Activated B cell treated with CpG ODN at 0.5 μM for 24 hours (primary cell): Measurements from ENCODE around the gene FN3KRP. TPM values are rescaled to one million over a fixed set of nuclear protein-coding genes. Genes with fewer than 3 reads are reported as not detected.

Source experiments
- ATAC-seq: fragments of 200-7000 bp; cut with Tn5 transposase; one replicate; pipeline ENCODE4 v1.10.0; 2021; ENCODE audit warnings: low read depth, mild to moderate bottlenecking, moderate library complexity
- CTCF ChIA-PET: fragments of 350-600 bp; sonication (Branson Sonifier 250); formaldehyde crosslinking; loops from one replicate; lab custom pipeline; 2021; ENCODE audit warnings: antibody characterized with exemption; lab: Charles Lee
- POLR2A ChIA-PET: fragments of 350-600 bp; sonication (Branson Sonifier 250); formaldehyde crosslinking; loops from one replicate; lab custom pipeline; 2021; ENCODE audit warnings: antibody characterized with exemption; lab: Charles Lee
- DNase-seq: peaks from one replicate; pipeline ENCODE4 v3.0.0; 2022
- H3K27ac Mint-ChIP-seq: one replicate; pipeline ENCODE4 v1.8.0; 2020; ENCODE audit warnings: mixed read lengths
- H3K27me3 Mint-ChIP-seq: one replicate; pipeline ENCODE4 v1.8.0; 2021; ENCODE audit warnings: mixed read lengths
- H3K36me3 Mint-ChIP-seq: one replicate; pipeline ENCODE4 v1.8.0; 2021; ENCODE audit warnings: low read depth, mixed read lengths
- H3K4me1 Mint-ChIP-seq: one replicate; pipeline ENCODE4 v1.8.0; 2021; ENCODE audit warnings: mixed read lengths
- H3K4me3 Mint-ChIP-seq: one replicate; pipeline ENCODE4 v1.8.0; 2020; ENCODE audit warnings: mild to moderate bottlenecking, mixed read lengths
- H3K9me3 Mint-ChIP-seq: one replicate; pipeline ENCODE4 v1.8.0; 2020; ENCODE audit warnings: mixed read lengths
- intact Hi-C: fragments of 100-400 bp; cut with micrococcal nuclease; formaldehyde crosslinking; loops from one replicate; pipeline ENCODE4 v1.15.1; 2024
- total RNA-seq: library from RNA; stranded (reverse); gene quantifications from 2 replicates; pipeline ENCODE4 v1.2.3, GENCODE V29; 2022
- TF ChIP-seq, protein P1 (sequence below): fragments of 200-600 bp; IDR thresholded peaks from one replicate; pipeline ENCODE4 v1.8.0; 2022; ENCODE audit warnings: antibody characterized with exemption, mild to moderate bottlenecking

FN3KRP gene
- total RNA-seq, 1 donor from 2014 or later = 28.5 TPM

DNA sequence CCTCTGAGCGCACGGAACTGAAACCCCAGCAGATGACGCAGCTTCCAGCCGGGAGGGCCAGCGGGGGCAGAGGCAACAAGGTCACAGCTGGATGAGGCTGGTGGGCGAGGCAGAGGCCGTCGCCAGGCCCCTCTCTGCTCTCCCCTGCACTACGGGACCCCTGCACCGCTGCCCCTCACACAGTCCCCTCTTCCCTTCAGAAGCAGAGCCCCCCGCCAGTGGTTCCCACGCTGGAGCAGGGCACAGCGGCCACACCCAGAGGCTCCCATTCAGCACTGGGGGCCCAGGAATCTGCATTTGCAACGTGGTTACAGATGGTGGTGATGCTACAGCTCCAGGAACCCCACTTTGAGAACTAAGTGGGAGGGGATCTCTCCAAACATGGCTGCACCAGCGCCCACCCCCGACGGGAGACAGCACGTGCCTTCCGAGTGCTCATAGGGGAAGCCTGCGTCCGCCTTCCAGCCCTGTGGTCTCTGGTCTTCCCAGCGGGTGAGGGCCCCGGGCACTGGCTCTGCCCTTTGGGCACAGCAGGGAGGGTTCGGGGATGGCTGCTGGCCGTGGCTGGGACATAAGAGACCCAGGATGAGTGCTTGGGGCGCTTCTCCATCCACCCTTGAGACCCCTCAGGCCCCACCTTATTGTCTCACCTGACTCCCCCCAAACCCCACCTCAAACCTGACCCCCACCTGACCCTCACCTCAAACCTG lies 13.3 kb upstream of the FN3KRP start:
- Mint-ChIP-seq H3K36me3 (no peaks in the 10 kb centered on the region), H3K27ac (no peak overlapping the region), H3K4me3 (no peak overlapping the region), H3K27me3 (no peaks in the 10 kb centered on the region), H3K4me1 (peaks cover 17% of the 10 kb centered on the region), H3K9me3 (no peaks in the 10 kb centered on the region)
- no peak for DNase-seq
- intact Hi-C loops = no loop called here
- ChIA-PET POLR2A (no interaction called here), CTCF (no interaction called here)
- TF ChIP-seq, protein P1, sequence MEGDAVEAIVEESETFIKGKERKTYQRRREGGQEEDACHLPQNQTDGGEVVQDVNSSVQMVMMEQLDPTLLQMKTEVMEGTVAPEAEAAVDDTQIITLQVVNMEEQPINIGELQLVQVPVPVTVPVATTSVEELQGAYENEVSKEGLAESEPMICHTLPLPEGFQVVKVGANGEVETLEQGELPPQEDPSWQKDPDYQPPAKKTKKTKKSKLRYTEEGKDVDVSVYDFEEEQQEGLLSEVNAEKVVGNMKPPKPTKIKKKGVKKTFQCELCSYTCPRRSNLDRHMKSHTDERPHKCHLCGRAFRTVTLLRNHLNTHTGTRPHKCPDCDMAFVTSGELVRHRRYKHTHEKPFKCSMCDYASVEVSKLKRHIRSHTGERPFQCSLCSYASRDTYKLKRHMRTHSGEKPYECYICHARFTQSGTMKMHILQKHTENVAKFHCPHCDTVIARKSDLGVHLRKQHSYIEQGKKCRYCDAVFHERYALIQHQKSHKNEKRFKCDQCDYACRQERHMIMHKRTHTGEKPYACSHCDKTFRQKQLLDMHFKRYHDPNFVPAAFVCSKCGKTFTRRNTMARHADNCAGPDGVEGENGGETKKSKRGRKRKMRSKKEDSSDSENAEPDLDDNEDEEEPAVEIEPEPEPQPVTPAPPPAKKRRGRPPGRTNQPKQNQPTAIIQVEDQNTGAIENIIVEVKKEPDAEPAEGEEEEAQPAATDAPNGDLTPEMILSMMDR = no peak
- ATAC-seq = no peak

- H3K4me1 Mint-ChIP-seq = peaks cover 18% of the 10 kb centered on the region
- H3K27me3 Mint-ChIP-seq = no peaks in the 10 kb centered on the region
- ChIA-PET POLR2A (no interaction called here), CTCF (no interaction called here)
- H3K27ac Mint-ChIP-seq = no peak overlapping the region
- DNase-seq (no peak), ATAC-seq (no peak)
- H3K4me3 Mint-ChIP-seq = no peak overlapping the region
- TF ChIP-seq, protein P1 = no peak
- H3K9me3 Mint-ChIP-seq = no peaks in the 10 kb centered on the region
- intact Hi-C loops = no loop called here
- H3K36me3 Mint-ChIP-seq = no peaks in the 10 kb centered on the region
Measured at GRCh38 chr17:82703935-82704865, 12.3 kb upstream of the FN3KRP start.

- POLR2A ChIA-PET = no interaction called here
- Mint-ChIP-seq H3K27me3 (no peaks in the 10 kb centered on the region), H3K4me3 (no peak overlapping the region), H3K27ac (no peak overlapping the region), H3K36me3 (no peaks in the 10 kb centered on the region), H3K4me1 (peaks cover 15% of the 10 kb centered on the region), H3K9me3 (no peaks in the 10 kb centered on the region)
- intact Hi-C loops = no loop called here
- no peak for ATAC-seq
- no peak for DNase-seq
- TF ChIP-seq, protein P1 = no peak
- CTCF ChIA-PET = no interaction called here
Measured at GRCh38 chr17:82704886-82705285, 11.6 kb upstream of the FN3KRP start.

- no peaks in the 10 kb centered on the region for H3K36me3 Mint-ChIP-seq
- CTCF ChIA-PET = no interaction called here
Measured at GRCh38 chr17:82705756-82706155, 10.8 kb upstream of the FN3KRP start.

More at GRCh38 chr17:82705756-82706155, 10.8 kb upstream of the FN3KRP start:
- POLR2A ChIA-PET = no interaction called here
- no peaks in the 10 kb centered on the region for H3K9me3 Mint-ChIP-seq
- intact Hi-C loops = no loop called here
- TF ChIP-seq, protein P1 = no peak
- no peak overlapping the region for H3K4me3 Mint-ChIP-seq
- ATAC-seq (no peak), DNase-seq (no peak)
- H3K27ac Mint-ChIP-seq = no peak overlapping the region
- H3K4me1 Mint-ChIP-seq = peaks cover 15% of the 10 kb centered on the region
- no peaks in the 10 kb centered on the region for H3K27me3 Mint-ChIP-seq
